K562 (cell line): ENCODE results near the gene TSPOAP1. TPM values are rescaled to one million over a fixed set of nuclear protein-coding genes. Genes with fewer than 3 reads are reported as not detected.

Source experiments
- ATF1 ChIP-seq, 2 experiments: fragments of 450-650 bp in 1 of 2; IDR thresholded peaks; 2 replicates each; pipeline ENCODE4 v1.6.1; 2016; ENCODE audit warnings: missing compliant biosample characterization in 1 of 2, missing genetic modification characterization in 1 of 2
- CBFB ChIP-seq: sonication (generic); formaldehyde crosslinking; IDR thresholded peaks from 2 replicates; pipeline ENCODE4 v1.4.0; 2020; ENCODE audit warnings: mild to moderate bottlenecking, missing genetic modification reagents
- HMG20A ChIP-seq: fragments of 450-650 bp; formaldehyde crosslinking; conservative IDR thresholded peaks from 2 replicates; pipeline ENCODE4 v1.4.0; 2020; ENCODE audit warnings: mild to moderate bottlenecking, mixed read lengths
- ILF3 ChIP-seq: fragments of 450-650 bp; IDR thresholded peaks from 2 replicates; pipeline ENCODE4 v1.6.1; 2018; ENCODE audit warnings: antibody characterized with exemption, mild to moderate bottlenecking, moderate library complexity, borderline replicate concordance
- MAFF ChIP-seq: IDR thresholded peaks from 2 replicates; pipeline ENCODE4 v1.6.1; 2012; ENCODE audit warnings: low read length, improper control_type of control experiment
- MCM3 ChIP-seq: fragments of 450-650 bp; IDR thresholded peaks from 2 replicates; pipeline ENCODE4 v1.6.1; 2016
- MTA3 ChIP-seq: fragments of 450-650 bp; formaldehyde crosslinking; IDR thresholded peaks from 2 replicates; pipeline ENCODE4 v1.6.1; 2017; ENCODE audit warnings: mild to moderate bottlenecking, borderline replicate concordance
- NCOA1 ChIP-seq: fragments of 450-650 bp; IDR thresholded peaks from 2 replicates; pipeline ENCODE4 v1.6.1; 2016; ENCODE audit warnings: low read depth
- PHB2 ChIP-seq: fragments of 450-650 bp; IDR thresholded peaks from 2 replicates; pipeline ENCODE4 v1.6.1; 2017; ENCODE audit warnings: low read depth
- RBFOX2 ChIP-seq: fragments of 200-400 bp; formaldehyde crosslinking; IDR thresholded peaks from 2 replicates; pipeline ENCODE4 v1.6.1; 2017; ENCODE audit warnings: low read depth, mild to moderate bottlenecking, low read length, moderate library complexity
- SIN3B ChIP-seq: fragments of 450-650 bp; IDR thresholded peaks from 2 replicates; pipeline ENCODE4 v1.6.1; 2017; ENCODE audit warnings: low read depth, mild to moderate bottlenecking, moderate library complexity
- SNRNP70 ChIP-seq: fragments of 200-400 bp; formaldehyde crosslinking; optimal IDR thresholded peaks from 2 replicates; pipeline ENCODE3; 2017; ENCODE audit warnings: low read depth, low read length
- XRCC4 ChIP-seq: IDR thresholded peaks from one replicate; pipeline ENCODE4 v1.6.1; 2011; ENCODE audit not compliant: insufficient read depth, insufficient read length; ENCODE audit errors: extremely low read depth
- ZNF165 ChIP-seq: fragments of 250-450 bp; sonication (Bioruptor Pico); IDR thresholded peaks from 2 replicates; pipeline ENCODE4 v1.4.0; 2020; ENCODE audit warnings: borderline replicate concordance
- ZNF239 ChIP-seq: fragments of 250-450 bp; sonication (Bioruptor Pico); IDR thresholded peaks from 2 replicates; pipeline ENCODE4 v1.4.0; 2020; ENCODE audit warnings: mild to moderate bottlenecking
- ZNF324 ChIP-seq: fragments of 250-450 bp; sonication (Bioruptor Pico); IDR thresholded peaks from 2 replicates; pipeline ENCODE4 v1.4.0; 2020; ENCODE audit warnings: mild to moderate bottlenecking
- ZNF780A ChIP-seq: fragments of 250-450 bp; sonication (Bioruptor Pico); IDR thresholded peaks from 2 replicates; pipeline ENCODE4 v1.5.0; 2021; ENCODE audit warnings: mild to moderate bottlenecking
- ZSCAN32 ChIP-seq: fragments of 450-650 bp; formaldehyde crosslinking; IDR thresholded peaks from 2 replicates; pipeline ENCODE4 v1.4.0; 2020; ENCODE audit warnings: mild to moderate bottlenecking, moderate library complexity
- polyA plus RNA-seq, 8 experiments: library from polyadenylated mRNA; depleted of rRNA in 4 of 8; stranded (reverse) in 5 of 8; unstranded in 3 of 8; fragments of >200 nt; fragmentation: Nextera tagmentation in 2 of 8; fragmentation: Illumina TruSeq in 1 of 8; extraction: Ambion mirVana in 2 of 8; extraction: Trizol in 1 of 8; gene quantifications; 2 replicates each; pipeline versions ENCODE4 v1.2.1 to v1.2.3, GENCODE V29; 2011 to 2014; ENCODE audit warnings: inconsistent platforms in 1 of 8, missing spikeins in 1 of 8
- total RNA-seq, 7 experiments: library from RNA; depleted of rRNA in 6 of 7; stranded (reverse); fragments of >200 nt in 6 of 7; fragmentation: Illumina TruSeq in 2 of 7; extraction: Trizol in 2 of 7; gene quantifications; 2 replicates each; pipeline versions ENCODE4 v1.2.1 to v1.2.3, GENCODE V29; 2011 to 2021; ENCODE audit warnings: low replicate concordance in 1 of 7
- TF ChIP-seq, protein P1 (sequence below): fragments of 250-450 bp; sonication (Bioruptor Pico); IDR thresholded peaks from 2 replicates; pipeline ENCODE4 v1.4.0; 2020; ENCODE audit warnings: mild to moderate bottlenecking
- TF ChIP-seq, protein P2 (sequence below): fragments of 450-650 bp; conservative IDR thresholded peaks from 2 replicates; pipeline ENCODE4 v1.6.1; 2016; ENCODE audit warnings: missing genetic modification characterization, low read depth, mild to moderate bottlenecking, missing compliant biosample characterization, moderate library complexity
- TF ChIP-seq, protein P3 (sequence below): sonication (generic); formaldehyde crosslinking; IDR thresholded peaks from 2 replicates; pipeline ENCODE4 v1.8.0; 2022; ENCODE audit warnings: mild to moderate bottlenecking, missing genetic modification reagents
- TF ChIP-seq, protein P4 (sequence below): fragments of 250-450 bp; sonication (Bioruptor Pico); IDR thresholded peaks from 2 replicates; pipeline ENCODE4 v1.8.0; 2022; ENCODE audit warnings: inconsistent platforms, mild to moderate bottlenecking, moderate library complexity, borderline replicate concordance
- TF ChIP-seq, protein P5 (sequence below): sonication (generic); formaldehyde crosslinking; IDR thresholded peaks from 2 replicates; pipeline ENCODE4 v1.9.0; 2022; ENCODE audit warnings: mild to moderate bottlenecking, missing genetic modification reagents

TSPOAP1 gene
- total and polyA plus RNA-seq, 9 of the 15 experiments (the other 6 are each of a cell fraction or from before 2014, with no cell fraction given): 0.87 to 3.9 (median 1.8) TPM; not detected in 2

DNA sequence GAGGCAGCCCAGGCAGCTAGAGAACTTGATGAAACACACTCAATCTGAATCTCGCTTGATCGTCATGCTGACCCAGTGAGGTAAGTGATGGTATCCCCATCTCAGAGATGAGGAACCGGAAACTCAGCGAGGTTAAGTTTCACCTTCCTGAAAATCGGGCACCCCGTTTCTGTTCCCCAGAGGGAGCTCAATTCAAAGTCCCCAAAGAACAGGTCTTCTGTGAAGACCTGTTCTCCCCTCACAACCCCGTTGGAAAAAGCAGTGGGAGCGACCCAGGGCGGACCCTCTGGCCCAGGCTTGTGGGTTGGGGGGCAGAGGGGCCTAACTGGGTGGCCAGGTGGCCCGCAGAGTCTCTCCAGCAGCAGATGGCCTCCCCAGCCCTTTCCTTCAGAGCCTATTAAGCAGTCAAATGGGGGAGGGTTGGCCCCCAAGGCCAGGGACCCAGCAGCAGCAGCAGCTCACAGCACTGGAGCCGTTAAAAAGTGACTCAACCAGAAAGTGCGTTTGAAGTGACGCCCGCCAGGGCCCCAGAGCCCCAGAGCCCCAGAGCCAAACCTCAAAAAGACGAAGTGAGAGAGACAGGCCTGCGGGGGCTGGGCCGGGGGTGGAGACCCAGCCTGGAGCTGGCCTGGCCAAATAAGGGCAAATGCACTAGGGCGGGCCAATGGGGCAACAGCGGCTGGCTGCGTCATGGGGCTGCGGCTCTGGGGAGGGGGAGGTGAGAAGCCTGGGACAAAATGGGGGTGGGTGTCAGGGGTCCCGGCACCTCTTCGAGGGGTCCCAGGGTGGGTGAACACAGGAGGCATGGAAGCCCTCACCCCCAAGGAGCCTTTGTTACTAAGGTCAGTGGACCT is 9.2 kb upstream of the TSPOAP1 start (continued):
- TF ChIP-seq, protein P1, sequence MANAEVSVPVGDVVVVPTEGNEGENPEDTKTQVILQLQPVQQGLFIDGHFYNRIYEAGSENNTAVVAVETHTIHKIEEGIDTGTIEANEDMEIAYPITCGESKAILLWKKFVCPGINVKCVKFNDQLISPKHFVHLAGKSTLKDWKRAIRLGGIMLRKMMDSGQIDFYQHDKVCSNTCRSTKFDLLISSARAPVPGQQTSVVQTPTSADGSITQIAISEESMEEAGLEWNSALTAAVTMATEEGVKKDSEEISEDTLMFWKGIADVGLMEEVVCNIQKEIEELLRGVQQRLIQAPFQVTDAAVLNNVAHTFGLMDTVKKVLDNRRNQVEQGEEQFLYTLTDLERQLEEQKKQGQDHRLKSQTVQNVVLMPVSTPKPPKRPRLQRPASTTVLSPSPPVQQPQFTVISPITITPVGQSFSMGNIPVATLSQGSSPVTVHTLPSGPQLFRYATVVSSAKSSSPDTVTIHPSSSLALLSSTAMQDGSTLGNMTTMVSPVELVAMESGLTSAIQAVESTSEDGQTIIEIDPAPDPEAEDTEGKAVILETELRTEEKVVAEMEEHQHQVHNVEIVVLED (CRISPR knock-in tag): no peak
- TF ChIP-seq PHB2: no peak
- TF ChIP-seq, protein P2, sequence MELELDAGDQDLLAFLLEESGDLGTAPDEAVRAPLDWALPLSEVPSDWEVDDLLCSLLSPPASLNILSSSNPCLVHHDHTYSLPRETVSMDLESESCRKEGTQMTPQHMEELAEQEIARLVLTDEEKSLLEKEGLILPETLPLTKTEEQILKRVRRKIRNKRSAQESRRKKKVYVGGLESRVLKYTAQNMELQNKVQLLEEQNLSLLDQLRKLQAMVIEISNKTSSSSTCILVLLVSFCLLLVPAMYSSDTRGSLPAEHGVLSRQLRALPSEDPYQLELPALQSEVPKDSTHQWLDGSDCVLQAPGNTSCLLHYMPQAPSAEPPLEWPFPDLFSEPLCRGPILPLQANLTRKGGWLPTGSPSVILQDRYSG (tag): peak; percentile 48; the same call in 1 of the 2 replicates
- TF ChIP-seq ZNF780A: no peak
- no peak for TF ChIP-seq MCM3
- no peak for TF ChIP-seq MAFF
- TF ChIP-seq HMG20A (CRISPR knock-in tag): no peak
- 0 out of 2 replicates have a peak, but pooled peaks have one; percentile 43 for TF ChIP-seq ZSCAN32
- no peak for TF ChIP-seq ZNF324 (CRISPR knock-in tag)
- TF ChIP-seq, protein P3, sequence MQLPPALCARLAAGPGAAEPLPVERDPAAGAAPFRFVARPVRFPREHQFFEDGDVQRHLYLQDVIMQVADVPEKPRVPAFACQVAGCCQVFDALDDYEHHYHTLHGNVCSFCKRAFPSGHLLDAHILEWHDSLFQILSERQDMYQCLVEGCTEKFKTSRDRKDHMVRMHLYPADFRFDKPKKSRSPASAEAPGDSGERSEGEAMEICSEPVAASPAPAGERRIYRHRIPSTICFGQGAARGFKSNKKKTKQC (CRISPR knock-in tag): peak; percentile 46; the same call in 1 of the 2 replicates
- no peak for TF ChIP-seq NCOA1
- TF ChIP-seq MTA3: peak; percentile 50; the same call in 1 of the 2 replicates
- no peak for TF ChIP-seq ILF3
- peak; percentile 99 for TF ChIP-seq RBFOX2
- no peak for TF ChIP-seq ZNF165 (CRISPR knock-in tag)
- TF ChIP-seq ZNF239: no peak
- TF ChIP-seq SNRNP70: no peak
- 0 out of 2 replicates have a peak, but pooled peaks have one; percentile 34 for TF ChIP-seq CBFB
- TF ChIP-seq SIN3B: no peak
- TF ChIP-seq, protein P4, sequence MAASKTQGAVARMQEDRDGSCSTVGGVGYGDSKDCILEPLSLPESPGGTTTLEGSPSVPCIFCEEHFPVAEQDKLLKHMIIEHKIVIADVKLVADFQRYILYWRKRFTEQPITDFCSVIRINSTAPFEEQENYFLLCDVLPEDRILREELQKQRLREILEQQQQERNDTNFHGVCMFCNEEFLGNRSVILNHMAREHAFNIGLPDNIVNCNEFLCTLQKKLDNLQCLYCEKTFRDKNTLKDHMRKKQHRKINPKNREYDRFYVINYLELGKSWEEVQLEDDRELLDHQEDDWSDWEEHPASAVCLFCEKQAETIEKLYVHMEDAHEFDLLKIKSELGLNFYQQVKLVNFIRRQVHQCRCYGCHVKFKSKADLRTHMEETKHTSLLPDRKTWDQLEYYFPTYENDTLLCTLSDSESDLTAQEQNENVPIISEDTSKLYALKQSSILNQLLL (CRISPR knock-in tag): no peak
- TF ChIP-seq, protein P5, sequence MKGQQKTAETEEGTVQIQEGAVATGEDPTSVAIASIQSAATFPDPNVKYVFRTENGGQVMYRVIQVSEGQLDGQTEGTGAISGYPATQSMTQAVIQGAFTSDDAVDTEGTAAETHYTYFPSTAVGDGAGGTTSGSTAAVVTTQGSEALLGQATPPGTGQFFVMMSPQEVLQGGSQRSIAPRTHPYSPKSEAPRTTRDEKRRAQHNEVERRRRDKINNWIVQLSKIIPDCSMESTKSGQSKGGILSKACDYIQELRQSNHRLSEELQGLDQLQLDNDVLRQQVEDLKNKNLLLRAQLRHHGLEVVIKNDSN (CRISPR knock-in tag): no peak
- TF ChIP-seq XRCC4: no peak
- no peak for TF ChIP-seq ATF1 (CRISPR knock-in tag; IDR thresholded peaks at IDR 0.05)
- peak; percentile 94 for TF ChIP-seq ATF1 (tag; IDR thresholded peaks at IDR 0.05)
